Activated naive CD4-positive, alpha-beta T cell treated with anti-CD3 and anti-CD28 coated beads for 36 hours (primary cell): Measurements from ENCODE around the gene CACNG7. TPM values are rescaled to one million over a fixed set of nuclear protein-coding genes. Genes with fewer than 3 reads are reported as not detected.
A peak's percentile ranks its signal among the peaks of the same experiment; 100 is the strongest.
"Not testable (repeated sequence)": the region's sequence is repeated elsewhere in the genome, so short reads cannot be mapped to it uniquely, and the experiment has no call there.

Experiments
- CTCF ChIA-PET: fragments of 350-600 bp; sonication (Branson Sonifier 250); formaldehyde crosslinking; loops from one replicate; lab custom pipeline; 2021; ENCODE audit warnings: antibody characterized with exemption; lab: Charles Lee
- DNase-seq: peaks from one replicate; pipeline ENCODE4 v3.0.0-alpha.2; 2020
- H3K27ac Mint-ChIP-seq: one replicate; pipeline ENCODE4 v1.8.0; 2021; ENCODE audit warnings: mild to moderate bottlenecking, mixed read lengths
- H3K27me3 Mint-ChIP-seq: one replicate; pipeline ENCODE4 v1.8.0; 2021; ENCODE audit warnings: low read depth, mixed read lengths
- H3K36me3 Mint-ChIP-seq: one replicate; pipeline ENCODE4 v1.8.0; 2021; ENCODE audit warnings: low read depth, mixed read lengths
- H3K4me1 Mint-ChIP-seq: one replicate; pipeline ENCODE4 v1.8.0; 2021; ENCODE audit warnings: low read depth, mixed read lengths
- H3K4me3 Mint-ChIP-seq: one replicate; pipeline ENCODE4 v1.8.0; 2021; ENCODE audit warnings: mild to moderate bottlenecking, moderate library complexity, mixed read lengths
- H3K9me3 Mint-ChIP-seq: one replicate; pipeline ENCODE4 v1.8.0; 2021; ENCODE audit warnings: mixed read lengths
- intact Hi-C: fragments of 100-400 bp; cut with micrococcal nuclease; formaldehyde crosslinking; loops from one replicate; pipeline ENCODE4 v1.15.1; 2023
- total RNA-seq, 2 experiments: library from RNA; stranded (reverse); gene quantifications; one replicate each; pipeline ENCODE4 v1.2.3, GENCODE V29; 2021

Gene CACNG7, protein sequence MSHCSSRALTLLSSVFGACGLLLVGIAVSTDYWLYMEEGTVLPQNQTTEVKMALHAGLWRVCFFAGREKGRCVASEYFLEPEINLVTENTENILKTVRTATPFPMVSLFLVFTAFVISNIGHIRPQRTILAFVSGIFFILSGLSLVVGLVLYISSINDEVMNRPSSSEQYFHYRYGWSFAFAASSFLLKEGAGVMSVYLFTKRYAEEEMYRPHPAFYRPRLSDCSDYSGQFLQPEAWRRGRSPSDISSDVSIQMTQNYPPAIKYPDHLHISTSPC
- not detected for total RNA-seq

- no peak within 1 kb of the TSS for H3K4me3 Mint-ChIP-seq
- peaks cover 24% of the 10 kb centered on the region for H3K4me1 Mint-ChIP-seq
- no peak for DNase-seq
- no peaks in the 10 kb centered on the region for H3K36me3 Mint-ChIP-seq
- H3K27me3 Mint-ChIP-seq: peaks cover 74% of the 10 kb centered on the region
- no peaks in the 10 kb centered on the region for H3K9me3 Mint-ChIP-seq
- intact Hi-C loops: no loop called here
- CTCF ChIA-PET: no interaction called here
- H3K27ac Mint-ChIP-seq: no peak within 1 kb of the TSS
Measured at GRCh38 chr19:53908935-53909415, at the start of gene CACNG7. Gene CACNG7, plus strand, starts transcription at chr19:53909278. Its CDS starts 3,554 bp downstream, at chr19:53912832.

DNA sequence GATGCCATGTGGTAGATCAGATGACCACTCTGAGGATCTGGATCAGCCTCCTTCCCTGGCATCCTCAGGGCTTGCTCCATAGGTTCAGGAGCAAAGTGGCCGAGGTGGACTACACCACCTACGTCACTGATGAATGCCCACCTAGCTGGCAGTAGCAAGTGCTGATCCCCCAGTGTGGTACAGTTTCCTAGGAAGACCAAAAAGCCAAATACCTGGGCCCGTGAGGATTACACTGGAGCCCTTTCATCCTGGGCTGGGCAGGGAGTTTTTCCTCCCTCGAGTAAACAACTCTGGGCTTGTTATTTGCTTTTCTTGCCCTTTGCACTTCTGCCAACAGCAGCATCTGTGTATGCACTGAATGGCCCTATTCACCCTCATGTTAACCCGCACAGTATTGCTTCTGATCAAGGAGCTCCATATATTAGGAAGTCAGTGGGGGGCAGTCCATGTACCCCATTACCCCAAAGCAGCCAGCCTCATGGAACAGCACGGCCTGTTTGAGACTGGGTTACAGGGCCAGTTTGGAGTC is 44.7 kb upstream of the CACNG7 start:
- H3K4me1 Mint-ChIP-seq: peaks cover 22% of the 10 kb centered on the region
- no peaks in the 10 kb centered on the region for H3K36me3 Mint-ChIP-seq
- H3K4me3 Mint-ChIP-seq: no peak overlapping the region
- no peak overlapping the region for H3K27ac Mint-ChIP-seq
- H3K27me3 Mint-ChIP-seq: no peaks in the 10 kb centered on the region
- intact Hi-C loops: loop anchor here (2.0 to 10.0 kb wide), 3 partner anchors 310 to 670 kb away; partner anchors contain the start of gene ZNF665
- CTCF ChIA-PET: no interaction called here
- DNase-seq: no peak
- H3K9me3 Mint-ChIP-seq: no peaks in the 10 kb centered on the region

- Mint-ChIP-seq H3K9me3 (no peaks in the 10 kb centered on the region), H3K27me3 (no peaks in the 10 kb centered on the region), H3K27ac (no peak overlapping the region), H3K36me3 (no peaks in the 10 kb centered on the region), H3K4me1 (peaks cover 26% of the 10 kb centered on the region), H3K4me3 (peak overlapping the region; percentile 62)
- DNase-seq: no peak
- CTCF ChIA-PET: interaction anchor here (0.8 kb wide), 1 partner anchor 19 kb away, joined by 6 read pairs; no protein-coding TSS in a partner anchor
- intact Hi-C loops: loop anchor here (2.0 to 10.0 kb wide), 6 partner anchors 237 to 671 kb away; partner anchors contain the start of genes LAIR1, NDUFA3, OSCAR and ZNF665
Measured at GRCh38 chr19:53865523-53865917, 43.6 kb upstream of the CACNG7 start.

DNA sequence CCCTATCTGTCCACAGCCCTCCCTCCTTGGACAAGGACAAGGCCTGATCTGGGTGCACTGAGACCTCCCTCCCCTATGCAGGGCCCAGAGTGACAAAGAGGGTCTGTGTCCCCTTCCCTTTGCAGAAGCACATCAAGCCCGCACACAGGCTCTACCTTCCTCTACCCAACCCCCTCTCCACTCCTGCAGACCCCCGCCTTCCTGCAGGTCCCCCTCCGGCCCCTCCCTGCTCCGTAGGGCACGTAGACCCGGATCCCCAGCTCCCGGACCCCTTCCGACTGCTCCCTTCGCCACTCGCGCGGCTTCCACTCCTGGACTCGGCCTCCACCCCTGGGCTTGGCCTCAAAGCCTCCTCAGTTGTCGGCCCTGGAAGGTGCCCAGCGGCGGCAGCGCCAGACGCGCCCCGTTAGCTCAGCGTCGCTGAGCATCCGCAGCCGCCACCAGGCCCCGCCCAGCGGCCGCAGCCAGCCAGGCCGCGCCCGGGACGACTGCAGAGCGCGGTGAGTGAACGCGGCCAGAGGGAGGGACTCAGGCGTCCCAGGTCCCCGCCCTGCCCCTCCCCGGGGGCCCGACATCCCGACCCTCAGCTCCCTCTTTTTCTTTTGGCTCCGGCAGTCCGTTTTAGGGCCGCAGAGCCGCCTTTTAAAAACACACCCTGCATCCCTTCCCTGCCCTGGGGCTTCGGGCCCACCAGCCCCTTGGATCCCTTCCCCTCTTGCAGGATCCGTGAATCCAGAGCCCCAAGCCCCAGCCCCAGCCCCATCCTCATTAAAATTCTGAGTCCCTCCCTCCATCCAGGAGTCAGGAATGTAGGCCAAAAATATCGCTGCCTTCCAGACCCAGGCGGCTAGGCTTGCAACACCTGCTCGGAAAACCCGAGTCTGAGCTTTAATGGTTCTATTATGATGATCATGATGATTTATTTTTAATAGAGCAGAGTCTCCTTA is 42.9 kb upstream of the CACNG7 start:
- peak; percentile 56 for DNase-seq
- H3K27me3 Mint-ChIP-seq: no peaks in the 10 kb centered on the region
- H3K4me3 Mint-ChIP-seq: peak overlapping the region; percentile 88
- CTCF ChIA-PET: interaction anchor here (0.6 to 2.6 kb wide), 4 partner anchors 13 to 164 kb away, joined by 3 to 10 read pairs (median 4); partner anchors contain the start of gene PRKCG
- no peaks in the 10 kb centered on the region for H3K9me3 Mint-ChIP-seq
- peaks cover 31% of the 10 kb centered on the region for H3K4me1 Mint-ChIP-seq
- intact Hi-C loops: loop anchor here (2.0 to 10.0 kb wide), 8 partner anchors 15 to 671 kb away; partner anchors contain the start of genes LAIR1, NDUFA3, OSCAR and TSEN34
- no peaks in the 10 kb centered on the region for H3K36me3 Mint-ChIP-seq
- no peak overlapping the region for H3K27ac Mint-ChIP-seq

DNA sequence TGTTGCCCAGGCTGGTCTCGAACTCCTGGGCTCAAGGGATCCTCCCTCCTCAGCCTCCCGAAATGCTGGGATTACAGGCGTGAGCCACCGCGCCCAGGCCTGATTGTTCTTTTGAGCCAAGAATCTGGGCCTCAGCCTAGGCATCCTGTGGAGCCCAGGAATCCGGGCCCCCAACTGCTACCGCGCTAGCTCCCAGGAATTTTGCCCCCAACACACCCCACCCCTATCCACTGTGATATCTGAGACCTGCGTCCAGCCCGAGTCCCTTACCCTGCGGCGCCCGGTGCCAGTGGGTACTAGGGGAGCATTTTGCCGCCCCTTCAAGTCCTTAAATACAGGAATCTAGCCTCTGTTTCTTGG is 42.2 kb upstream of the CACNG7 start:
- intact Hi-C loops: loop anchor here (1.0 to 10.0 kb wide), 10 partner anchors 14 to 672 kb away; partner anchors contain the start of genes CNOT3, LAIR1, NDUFA3 and OSCAR
- Mint-ChIP-seq H3K27ac (peak overlapping the region; percentile 82), H3K4me3 (peak overlapping the region; percentile 88), H3K36me3 (no peaks in the 10 kb centered on the region), H3K4me1 (peaks cover 36% of the 10 kb centered on the region), H3K9me3 (no peaks in the 10 kb centered on the region), H3K27me3 (no peaks in the 10 kb centered on the region)
- CTCF ChIA-PET: interaction anchor here (0.9 to 2.6 kb wide), 3 partner anchors 10 to 163 kb away, joined by 3 to 10 read pairs (median 4); partner anchors contain the start of gene PRKCG
- DNase-seq: no peak

DNA sequence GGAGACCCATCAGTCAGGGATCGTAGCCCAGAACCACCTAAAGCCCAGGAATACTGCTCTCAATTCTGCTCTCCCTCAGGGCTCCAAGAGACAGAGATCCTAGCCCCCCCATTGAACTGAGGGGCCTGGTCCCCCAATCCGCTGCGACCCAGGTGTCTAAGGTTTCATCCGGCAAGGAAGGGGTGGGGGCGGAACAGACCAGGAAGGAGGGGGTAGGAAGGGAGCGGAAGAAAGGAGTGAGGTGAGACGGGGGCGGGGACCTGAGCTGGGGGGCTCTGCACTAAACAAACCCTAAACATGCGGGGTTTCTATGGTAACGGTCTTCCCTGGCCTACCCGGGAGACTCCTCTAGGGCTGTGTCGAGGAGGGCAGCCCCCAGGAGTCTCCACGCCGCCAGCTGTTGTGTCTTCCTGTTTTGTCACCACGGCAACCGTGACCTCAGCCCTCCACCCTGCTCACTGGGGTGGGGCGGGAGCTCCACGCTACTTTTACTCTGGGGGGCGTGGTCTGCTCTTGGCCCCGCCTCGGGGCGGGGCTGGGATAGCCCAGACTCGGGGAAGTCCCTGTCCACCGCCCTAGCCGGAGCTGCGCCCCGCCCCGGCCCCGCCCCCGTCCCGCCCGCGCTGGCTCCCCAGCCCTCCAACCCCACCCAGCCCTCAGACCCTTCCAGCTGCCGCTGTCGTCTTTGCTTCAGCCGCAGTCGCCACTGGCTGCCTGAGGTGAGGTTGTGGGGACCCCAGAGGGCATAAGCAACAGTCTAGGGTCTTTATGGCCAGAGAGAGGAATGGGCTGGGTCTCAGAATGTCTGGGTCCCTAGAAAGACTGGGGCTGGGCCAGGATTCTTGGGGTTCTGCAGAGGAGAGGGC is 41.6 kb upstream of the CACNG7 start, which contains the start of gene MYADM:
TSS of gene MYADM (plus strand) at position 659 of the 866 bp plus-strand sequence. CDS start 5,647 bp downstream, outside the sequence.
- intact Hi-C loops: loop anchor here (1.0 to 10.0 kb wide), 10 partner anchors 13 to 673 kb away; partner anchors contain the start of genes CNOT3, LAIR1, NDUFA3 and OSCAR
- peak within 1 kb of the TSS; percentile 82 for H3K27ac Mint-ChIP-seq
- peaks cover 36% of the 10 kb centered on the region for H3K4me1 Mint-ChIP-seq
- CTCF ChIA-PET: interaction anchor here (0.6 to 2.6 kb wide), 4 partner anchors 10 to 291 kb away, joined by 3 to 10 read pairs (median 4); partner anchors contain the start of gene PRKCG
- no peaks in the 10 kb centered on the region for H3K27me3 Mint-ChIP-seq
- no peaks in the 10 kb centered on the region for H3K9me3 Mint-ChIP-seq
- H3K4me3 Mint-ChIP-seq: peak within 1 kb of the TSS; percentile 88
- H3K36me3 Mint-ChIP-seq: no peaks in the 10 kb centered on the region
- peak; percentile 99 for DNase-seq

- peak overlapping the region; percentile 71 for H3K27ac Mint-ChIP-seq
- DNase-seq: peak; percentile 37
- H3K36me3 Mint-ChIP-seq: peaks cover 1% of the 10 kb centered on the region
- peaks cover 42% of the 10 kb centered on the region for H3K4me1 Mint-ChIP-seq
- CTCF ChIA-PET: interaction anchor here (0.5 to 2.6 kb wide), 3 partner anchors 9 to 340 kb away, joined by 4 to 10 read pairs (median 4); partner anchors contain the start of gene PRKCG
- H3K27me3 Mint-ChIP-seq: no peaks in the 10 kb centered on the region
- intact Hi-C loops: loop anchor here (5.0 to 10.0 kb wide), 5 partner anchors 234 to 673 kb away; partner anchors contain the start of genes LAIR1, NDUFA3, OSCAR and ZNF665
- H3K9me3 Mint-ChIP-seq: no peaks in the 10 kb centered on the region
- H3K4me3 Mint-ChIP-seq: peak overlapping the region; percentile 88
Measured at GRCh38 chr19:53868091-53868891, 40.8 kb upstream of the CACNG7 start.

DNA sequence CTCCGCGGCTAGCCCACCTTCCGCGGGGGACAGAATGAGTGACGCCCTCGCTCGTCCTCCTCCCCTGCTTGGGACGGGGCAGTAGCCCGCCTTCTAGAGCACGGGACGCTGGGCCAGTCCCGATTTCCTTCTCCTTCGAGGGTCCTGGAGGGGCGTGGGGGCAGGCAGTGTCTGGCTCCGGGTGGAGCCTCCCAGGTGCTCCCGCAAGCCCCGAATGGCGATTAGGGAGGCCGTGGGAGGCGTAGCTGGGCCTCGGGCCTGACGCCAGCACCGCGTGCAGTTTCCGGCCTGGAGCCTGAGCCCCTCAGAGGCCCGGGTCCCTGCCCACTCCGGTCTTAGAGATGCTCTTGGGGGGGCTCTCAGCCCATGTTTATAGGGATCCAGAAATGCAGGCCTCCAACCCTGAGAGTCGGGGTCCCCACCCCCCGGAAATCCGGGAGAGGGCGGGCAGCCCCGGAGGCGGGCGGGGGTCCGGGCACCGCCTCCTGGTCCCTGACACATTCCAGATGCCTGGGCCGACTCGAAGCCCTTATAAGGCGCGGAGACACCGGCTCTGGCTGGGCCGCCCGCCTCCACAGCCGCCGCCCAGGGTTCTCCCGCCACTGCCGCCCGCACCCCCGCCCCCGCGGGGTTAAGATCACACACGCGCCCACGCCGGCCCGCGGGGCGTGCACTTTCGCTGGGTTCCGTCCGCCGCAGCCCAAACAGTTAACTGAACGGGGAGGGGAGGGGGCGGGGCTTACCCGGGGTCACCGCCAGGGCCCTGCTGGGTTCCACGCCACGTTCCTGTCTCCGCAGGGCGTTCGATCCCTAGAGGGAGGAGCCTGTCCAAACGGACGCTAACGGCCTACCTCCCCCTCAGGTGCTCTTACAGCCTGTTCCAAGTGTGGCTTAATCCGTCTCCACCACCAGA is 39.9 kb upstream of the CACNG7 start:
- intact Hi-C loops: loop anchor here (1.0 to 10.0 kb wide), 6 partner anchors 8 to 674 kb away; partner anchors contain the start of genes LAIR1, NDUFA3, OSCAR and ZNF665
- Mint-ChIP-seq H3K27ac (peak overlapping the region; percentile 69), H3K9me3 (no peaks in the 10 kb centered on the region), H3K27me3 (no peaks in the 10 kb centered on the region), H3K36me3 (peaks cover 8% of the 10 kb centered on the region), H3K4me3 (peak overlapping the region; percentile 76), H3K4me1 (peaks cover 51% of the 10 kb centered on the region)
- DNase-seq: peak; percentile 82
- CTCF ChIA-PET: interaction anchor here (0.5 kb wide), 1 partner anchor 339 kb away, joined by 4 read pairs; no protein-coding TSS in a partner anchor

DNA sequence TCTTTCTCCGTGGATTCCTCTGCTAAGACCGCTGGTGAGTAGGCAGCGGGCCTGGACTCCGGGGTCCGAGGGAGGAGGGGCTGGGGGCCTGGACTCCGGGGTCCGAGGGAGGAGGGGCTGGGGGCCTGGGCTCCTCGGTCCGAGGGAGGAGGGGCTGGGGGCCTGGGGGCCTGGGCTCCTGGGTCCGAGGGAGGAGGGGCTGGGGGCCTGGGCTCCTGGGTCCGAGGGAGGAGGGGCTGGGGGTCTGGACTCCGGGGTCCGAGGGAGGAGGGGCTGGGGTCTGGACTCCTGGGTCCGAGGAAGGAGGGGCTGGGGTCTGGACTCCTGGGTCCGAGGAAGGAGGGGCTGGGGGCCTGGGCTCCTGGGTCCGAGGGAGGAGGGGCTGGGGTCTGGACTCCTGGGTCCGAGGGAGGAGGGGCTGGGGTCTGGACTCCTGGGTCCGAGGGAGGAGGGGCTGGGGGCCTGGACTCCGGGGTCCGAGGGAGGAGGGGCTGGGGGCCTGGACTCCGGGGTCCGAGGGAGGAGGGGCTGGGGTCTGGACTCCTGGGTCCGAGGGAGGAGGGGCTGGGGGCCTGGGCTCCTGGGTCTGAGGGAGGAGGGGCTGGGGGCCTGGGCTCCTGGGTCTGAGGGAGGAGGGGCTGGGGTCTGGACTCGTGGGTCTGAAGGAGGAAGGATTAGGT is 39.1 kb upstream of the CACNG7 start:
- H3K27me3 Mint-ChIP-seq, H3K9me3 Mint-ChIP-seq, DNase-seq: not testable (repeated sequence)
- CTCF ChIA-PET: interaction anchor here (1.3 kb wide), 1 partner anchor 12 kb away, joined by 3 read pairs; the partner anchor contains the start of gene PRKCG
- H3K4me1 Mint-ChIP-seq: peaks cover 59% of the 10 kb centered on the region
- intact Hi-C loops: loop anchor here (1.0 to 10.0 kb wide), 6 partner anchors 7 to 675 kb away; partner anchors contain the start of genes LAIR1, NDUFA3, OSCAR and ZNF665
- H3K36me3 Mint-ChIP-seq: peaks cover 13% of the 10 kb centered on the region
- peak overlapping the region; percentile 69 for H3K27ac Mint-ChIP-seq
- peak overlapping the region; percentile 76 for H3K4me3 Mint-ChIP-seq
